Caco-2 (cell line): ENCODE measurements around the gene MSANTD2. TPM values are rescaled to one million over a fixed set of nuclear protein-coding genes. Genes with fewer than 3 reads are reported as not detected.
"Not testable (repeated sequence)": the region's sequence is repeated elsewhere in the genome, so short reads cannot be mapped to it uniquely, and the experiment has no call there.

Source experiments
- BruUV-seq: library from RNA; stranded (reverse); fragments of 400-500 nt; replicated peaks from 2 replicates; lab custom pipeline; 2021; lab: Mats Ljungman, UMichigan
- CTCF ChIA-PET: fragments of 300-600 bp; sonication (Branson Sonifier 250); formaldehyde crosslinking; loops from one replicate; lab custom pipeline; 2022; ENCODE audit warnings: antibody characterized with exemption; lab: Charles Lee
- POLR2A ChIA-PET: fragments of 300-600 bp; sonication (Branson Sonifier 250); formaldehyde crosslinking; loops from one replicate; lab custom pipeline; 2022; ENCODE audit warnings: antibody characterized with exemption; lab: Charles Lee
- DNase-seq, 2 experiments: peaks; one replicate each; pipeline versions ENCODE4 v3.0.0 to v3.0.0-alpha.2; 2020 to 2022
- H3K27me3 ChIP-seq: replicated peaks from 2 replicates; pipeline ENCODE4 v1.6.0; 2011; ENCODE audit warnings: low read length; ENCODE audit not compliant: control insufficient read depth, insufficient read depth
- H3K36me3 ChIP-seq: 2 replicates; pipeline ENCODE4 v1.5.1; 2011; ENCODE audit warnings: low read length; ENCODE audit not compliant: control insufficient read depth, insufficient read depth
- H3K4me1 ChIP-seq: fragments of 250-450 bp; sonication (Bioruptor Pico); 2 replicates; pipeline ENCODE4 v1.5.1; 2020; ENCODE audit warnings: mild to moderate bottlenecking
- H3K4me3 ChIP-seq: 2 replicates; pipeline ENCODE4 v1.5.1; 2011; ENCODE audit warnings: low read depth, mild to moderate bottlenecking, control low read depth, low read length
- H3K9me3 ChIP-seq: fragments of 250-450 bp; sonication (Bioruptor Pico); 2 replicates; pipeline ENCODE4 v1.5.1; 2020; ENCODE audit warnings: mild to moderate bottlenecking, moderate library complexity
- H3K27ac Mint-ChIP-seq: one replicate; pipeline ENCODE4 v1.8.0; 2022; ENCODE audit warnings: mixed read lengths; ENCODE audit not compliant: unreplicated experiment
- H3K27me3 Mint-ChIP-seq: one replicate; pipeline ENCODE4 v1.8.0; 2022; ENCODE audit warnings: mixed read lengths; ENCODE audit not compliant: insufficient read depth, unreplicated experiment
- H3K36me3 Mint-ChIP-seq: one replicate; pipeline ENCODE4 v1.8.0; 2022; ENCODE audit warnings: mild to moderate bottlenecking, mixed read lengths; ENCODE audit not compliant: insufficient read depth, unreplicated experiment
- H3K4me1 Mint-ChIP-seq: one replicate; pipeline ENCODE4 v1.8.0; 2022; ENCODE audit warnings: low read depth, mixed read lengths; ENCODE audit not compliant: unreplicated experiment
- H3K4me3 Mint-ChIP-seq: one replicate; pipeline ENCODE4 v1.8.0; 2022; ENCODE audit warnings: mild to moderate bottlenecking, moderate library complexity, mixed read lengths; ENCODE audit not compliant: unreplicated experiment
- H3K9me3 Mint-ChIP-seq: one replicate; pipeline ENCODE4 v1.8.0; 2022; ENCODE audit warnings: mixed read lengths; ENCODE audit not compliant: unreplicated experiment
- intact Hi-C: fragments of 100-400 bp; cut with micrococcal nuclease; formaldehyde crosslinking; loops from one replicate; pipeline ENCODE4 v1.10.0; 2022; ENCODE audit not compliant: unreplicated experiment
- total RNA-seq: library from RNA; stranded (reverse); gene quantifications from 2 replicates; pipeline ENCODE4 v1.2.3, GENCODE V29; 2022
- TF ChIP-seq, protein P1 (sequence below), 2 experiments: fragments of 200-600 bp in 1 of 2; IDR thresholded peaks; 1 replicate in 1 of 2; 2 replicates in 1 of 2; pipeline versions ENCODE4 v1.5.1 to v1.8.0; 2011 to 2022; ENCODE audit warnings: antibody characterized with exemption in 1 of 2, control low read depth in 1 of 2, inconsistent platforms in 1 of 2, low read depth in 1 of 2, low read length in 1 of 2, mild to moderate bottlenecking in 1 of 2, moderate library complexity in 1 of 2; ENCODE audit not compliant: insufficient read depth in 1 of 2, severe bottlenecking in 1 of 2, unreplicated experiment in 1 of 2

Gene MSANTD2
- total RNA-seq, 1 experiment from 2014 or later = 28.3 TPM

DNA sequence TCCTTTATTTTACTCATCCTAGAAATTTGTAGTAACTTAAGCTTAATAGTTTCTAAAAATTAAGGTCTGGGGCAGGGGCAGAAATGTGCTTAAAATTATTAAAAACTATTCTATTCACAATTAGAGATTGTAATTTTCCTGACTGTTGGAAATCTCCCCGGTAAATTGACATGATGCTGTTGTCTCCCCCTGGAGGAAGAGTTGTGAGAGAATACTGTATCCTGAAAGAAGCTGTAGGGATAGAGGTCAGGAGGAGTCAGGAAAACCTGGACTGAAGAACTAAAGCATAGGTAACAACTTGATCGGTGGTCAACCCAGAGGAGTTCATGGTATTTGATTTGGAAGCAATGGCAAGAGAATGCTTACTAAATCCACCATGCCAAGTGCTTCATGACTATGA lies 21.9 kb downstream of the MSANTD2 start:
- no peaks in the 10 kb centered on the region for H3K36me3 ChIP-seq
- CTCF ChIA-PET = interaction anchor here (0.5 to 2.5 kb wide), 15 partner anchors 9 to 847 kb away, joined by 3 to 15 read pairs (median 5); partner anchors contain the start of genes CHEK1, ESAM, MSANTD2 and NRGN
- DNase-seq = peak in 1 of 2 experiments; percentile 42
- no peaks in the 10 kb centered on the region for H3K9me3 ChIP-seq
- no TSS peak for BruUV-seq
- intact Hi-C loops = loop anchor here (1.0 to 2.0 kb wide), 3 partner anchors 15 to 109 kb away; partner anchors contain the start of gene ESAM
- Mint-ChIP-seq H3K27me3 (no peaks in the 10 kb centered on the region), H3K4me1 (peaks cover 7% of the 10 kb centered on the region), H3K27ac (no peak overlapping the region), H3K4me3 (no peak overlapping the region), H3K36me3 (peaks cover 32% of the 10 kb centered on the region), H3K9me3 (no peaks in the 10 kb centered on the region)
- no peaks in the 10 kb centered on the region for H3K27me3 ChIP-seq
- TF ChIP-seq, protein P1, sequence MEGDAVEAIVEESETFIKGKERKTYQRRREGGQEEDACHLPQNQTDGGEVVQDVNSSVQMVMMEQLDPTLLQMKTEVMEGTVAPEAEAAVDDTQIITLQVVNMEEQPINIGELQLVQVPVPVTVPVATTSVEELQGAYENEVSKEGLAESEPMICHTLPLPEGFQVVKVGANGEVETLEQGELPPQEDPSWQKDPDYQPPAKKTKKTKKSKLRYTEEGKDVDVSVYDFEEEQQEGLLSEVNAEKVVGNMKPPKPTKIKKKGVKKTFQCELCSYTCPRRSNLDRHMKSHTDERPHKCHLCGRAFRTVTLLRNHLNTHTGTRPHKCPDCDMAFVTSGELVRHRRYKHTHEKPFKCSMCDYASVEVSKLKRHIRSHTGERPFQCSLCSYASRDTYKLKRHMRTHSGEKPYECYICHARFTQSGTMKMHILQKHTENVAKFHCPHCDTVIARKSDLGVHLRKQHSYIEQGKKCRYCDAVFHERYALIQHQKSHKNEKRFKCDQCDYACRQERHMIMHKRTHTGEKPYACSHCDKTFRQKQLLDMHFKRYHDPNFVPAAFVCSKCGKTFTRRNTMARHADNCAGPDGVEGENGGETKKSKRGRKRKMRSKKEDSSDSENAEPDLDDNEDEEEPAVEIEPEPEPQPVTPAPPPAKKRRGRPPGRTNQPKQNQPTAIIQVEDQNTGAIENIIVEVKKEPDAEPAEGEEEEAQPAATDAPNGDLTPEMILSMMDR (IDR thresholded peaks at IDR 0.05; ENCODE audit: insufficient read depth in 1 of 2, low read depth in 1 of 2, low read length in 1 of 2, severe bottlenecking in 1 of 2, unreplicated experiment in 1 of 2) = peak; percentile 62 to 70
- H3K4me1 ChIP-seq = no peaks in the 10 kb centered on the region
- POLR2A ChIA-PET = no interaction called here
- H3K4me3 ChIP-seq = no peak overlapping the region

DNA sequence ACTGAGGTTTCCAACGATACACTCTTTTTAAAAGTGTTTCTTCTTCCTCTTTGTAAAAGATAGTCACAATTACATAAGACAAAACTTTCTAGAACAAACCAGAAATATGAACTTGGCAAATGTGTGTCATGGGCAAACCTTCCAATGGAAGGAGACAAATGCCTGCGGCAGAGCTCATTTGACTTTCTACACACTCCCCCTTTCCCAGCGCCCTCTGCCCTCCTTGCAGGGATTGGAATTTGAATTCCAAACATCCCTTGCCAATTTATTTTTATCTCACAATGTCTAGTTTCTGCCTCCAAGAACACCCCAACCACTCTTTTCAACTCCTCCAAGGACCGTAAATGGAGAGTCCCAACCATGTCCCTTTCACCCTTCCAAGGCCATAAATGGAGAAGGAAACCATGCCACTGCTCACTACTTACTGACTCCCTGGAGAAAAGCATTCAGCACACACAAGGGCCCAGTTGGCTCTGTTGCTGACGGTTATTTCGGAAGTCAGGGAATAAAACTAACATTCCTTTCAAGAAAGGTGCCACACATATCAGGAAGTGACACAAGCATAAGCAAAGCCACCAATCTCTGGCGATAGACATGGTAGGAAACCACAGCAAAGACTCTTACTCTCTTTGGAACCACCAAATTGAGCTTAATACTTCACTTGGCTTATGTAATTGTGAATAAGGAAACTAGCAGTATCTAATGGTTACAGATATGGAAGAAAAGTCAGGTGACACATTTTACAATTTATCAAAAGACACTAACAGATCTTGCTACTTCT lies 23.2 kb downstream of the MSANTD2 start:
- no peaks in the 10 kb centered on the region for H3K9me3 Mint-ChIP-seq
- no peaks in the 10 kb centered on the region for H3K27me3 ChIP-seq
- peaks cover 41% of the 10 kb centered on the region for H3K36me3 Mint-ChIP-seq
- H3K27me3 Mint-ChIP-seq = no peaks in the 10 kb centered on the region
- no peaks in the 10 kb centered on the region for H3K9me3 ChIP-seq
- TF ChIP-seq, protein P1 (IDR thresholded peaks at IDR 0.05; ENCODE audit: insufficient read depth in 1 of 2, low read depth in 1 of 2, low read length in 1 of 2, severe bottlenecking in 1 of 2, unreplicated experiment in 1 of 2) = no peak
- ChIA-PET CTCF (no interaction called here), POLR2A (no interaction called here)
- H3K4me1 ChIP-seq = no peaks in the 10 kb centered on the region
- H3K36me3 ChIP-seq = no peaks in the 10 kb centered on the region
- H3K4me3 Mint-ChIP-seq = no peak overlapping the region
- no peak for DNase-seq
- H3K4me1 Mint-ChIP-seq = peaks cover 7% of the 10 kb centered on the region
- intact Hi-C loops = no loop called here
- no peak overlapping the region for H3K27ac Mint-ChIP-seq
- no peak overlapping the region for H3K4me3 ChIP-seq
- no TSS peak for BruUV-seq

DNA sequence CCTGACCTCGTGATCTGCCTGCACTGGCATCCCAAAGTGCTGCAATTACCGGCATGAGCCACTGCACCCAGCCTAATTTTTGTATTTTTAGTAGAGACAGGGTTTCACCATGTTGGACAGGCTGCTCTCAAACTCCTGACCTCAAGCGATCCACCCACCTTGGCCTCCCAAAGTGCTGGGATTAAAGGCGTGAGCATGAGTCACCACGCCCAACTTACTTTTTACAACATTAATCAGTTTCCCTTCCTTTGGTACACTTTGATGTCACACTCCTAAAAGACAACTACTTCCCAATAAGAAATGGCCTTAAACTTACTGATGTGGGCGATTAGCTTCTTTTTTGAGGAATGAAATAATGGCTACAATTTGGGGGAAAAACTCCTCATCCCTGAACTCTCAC lies 29.2 kb downstream of the MSANTD2 start:
- POLR2A ChIA-PET, H3K27me3 Mint-ChIP-seq, H3K36me3 ChIP-seq, BruUV-seq, H3K27ac Mint-ChIP-seq, CTCF ChIA-PET, intact Hi-C loops, H3K27me3 ChIP-seq, H3K9me3 ChIP-seq, H3K4me3 Mint-ChIP-seq, DNase-seq, H3K9me3 Mint-ChIP-seq, H3K4me3 ChIP-seq: not testable (repeated sequence)
- H3K4me1 Mint-ChIP-seq = peaks cover 22% of the 10 kb centered on the region
- peaks cover 27% of the 10 kb centered on the region for H3K4me1 ChIP-seq
- peaks cover 56% of the 10 kb centered on the region for H3K36me3 Mint-ChIP-seq
